Neural cell (in vitro differentiated cells): ENCODE measurements around the gene TMC6. TPM values are rescaled to one million over a fixed set of nuclear protein-coding genes. Genes with fewer than 3 reads are reported as not detected.

ENCODE experiments used
- H2AFZ ChIP-seq: fragments of 200-600, 300-800 bp; sonication (generic), shearing (Covaris generic); 2 replicates; pipeline ENCODE4 v1.6.0; 2014; ENCODE audit warnings: low read depth, mild to moderate bottlenecking, antibody characterized with exemption, low read length, moderate library complexity
- H3F3A ChIP-seq: fragments of 200-600 bp; shearing (Covaris generic); 2 replicates; pipeline ENCODE4 v1.6.1; 2016; ENCODE audit warnings: mild to moderate bottlenecking, moderate library complexity, mixed read lengths, antibody characterized with exemption, low read length; ENCODE audit not compliant: insufficient read depth, poor library complexity, severe bottlenecking
- H3K27ac ChIP-seq: fragments of 200-600, 300-800 bp; sonication (generic), shearing (Covaris generic); 2 replicates; pipeline ENCODE4 v1.5.1; 2014; ENCODE audit warnings: mild to moderate bottlenecking, low read length, moderate library complexity
- H3K27me3 ChIP-seq: fragments of 300-800, 200-600 bp; sonication (generic), shearing (Covaris generic); 2 replicates; pipeline ENCODE4 v1.6.0; 2014; ENCODE audit warnings: mild to moderate bottlenecking, low read depth, low read length, moderate library complexity; ENCODE audit not compliant: insufficient read depth
- H3K36me3 ChIP-seq: fragments of 300-800, 200-600 bp; sonication (generic), shearing (Covaris generic); 2 replicates; pipeline ENCODE4 v1.5.1; 2014; ENCODE audit warnings: mild to moderate bottlenecking, antibody characterized with exemption, low read length, moderate library complexity; ENCODE audit not compliant: insufficient read depth
- H3K4me2 ChIP-seq: fragments of 300-800, 200-600 bp; sonication (generic), shearing (Covaris generic); 2 replicates; pipeline ENCODE4 v1.6.0; 2014; ENCODE audit warnings: mild to moderate bottlenecking, low read length
- H3K4me3 ChIP-seq: fragments of 300-800, 200-600 bp; sonication (generic), shearing (Covaris generic); 2 replicates; pipeline ENCODE4 v1.5.1; 2014; ENCODE audit warnings: mild to moderate bottlenecking, low read length, moderate library complexity
- H3K79me2 ChIP-seq: fragments of 200-600 bp; shearing (Covaris generic); replicated peaks from 2 replicates; pipeline ENCODE4 v1.6.0; 2014; ENCODE audit warnings: mild to moderate bottlenecking, low read length, moderate library complexity; ENCODE audit not compliant: insufficient read depth
- H3K9ac ChIP-seq: fragments of 300-800, 200-600 bp; sonication (generic), shearing (Covaris generic); 2 replicates; pipeline ENCODE4 v1.6.1; 2016; ENCODE audit warnings: mild to moderate bottlenecking, low read length, mixed read lengths
- H3K9me2 ChIP-seq: fragments of 200-600 bp; shearing (Covaris generic); 2 replicates; pipeline ENCODE4 v1.6.1; 2016; ENCODE audit warnings: mild to moderate bottlenecking, low read length, mixed read lengths; ENCODE audit not compliant: insufficient read depth
- H3K9me3 ChIP-seq: fragments of 200-600, 300-800 bp; sonication (generic), shearing (Covaris generic); 2 replicates; pipeline ENCODE4 v1.6.1; 2016; ENCODE audit warnings: mild to moderate bottlenecking, mixed run types, low read length, moderate library complexity, mixed read lengths
- H4K20me1 ChIP-seq: fragments of 200-600 bp; shearing (Covaris generic); 2 replicates; pipeline ENCODE4 v1.6.1; 2016; ENCODE audit warnings: mild to moderate bottlenecking, mixed run types; ENCODE audit not compliant: insufficient read depth
- EP300 ChIP-seq: fragments of 450-650 bp; conservative IDR thresholded peaks from 2 replicates; pipeline ENCODE4 v1.6.1; 2014; ENCODE audit warnings: antibody characterized with exemption, mild to moderate bottlenecking, moderate library complexity; ENCODE audit not compliant: poor library complexity, severe bottlenecking
- EZH2 ChIP-seq: fragments of 200-600, 300-800 bp; shearing (Covaris generic), sonication (generic); IDR thresholded peaks from 2 replicates; pipeline ENCODE4 v1.6.1; 2014; ENCODE audit warnings: antibody characterized with exemption, low read length, borderline replicate concordance, mild to moderate bottlenecking; ENCODE audit not compliant: insufficient read depth, poor library complexity, severe bottlenecking
- MXI1 ChIP-seq: fragments of 450-650 bp; conservative IDR thresholded peaks from 2 replicates; pipeline ENCODE4 v1.6.1; 2014; ENCODE audit warnings: antibody characterized with exemption, mild to moderate bottlenecking; ENCODE audit not compliant: poor library complexity, severe bottlenecking
- POLR2AphosphoS5 ChIP-seq: IDR thresholded peaks from 2 replicates; pipeline ENCODE4 v1.6.1; 2012
- RAD21 ChIP-seq: fragments of 450-650 bp; conservative IDR thresholded peaks from 2 replicates; pipeline ENCODE4 v1.6.1; 2014; ENCODE audit warnings: antibody characterized with exemption, mild to moderate bottlenecking, moderate library complexity
- SMC3 ChIP-seq: fragments of 450-650 bp; conservative IDR thresholded peaks from 2 replicates; pipeline ENCODE4 v1.6.1; 2014; ENCODE audit warnings: antibody characterized with exemption, mild to moderate bottlenecking, moderate library complexity; ENCODE audit not compliant: poor library complexity
- TAF1 ChIP-seq: IDR thresholded peaks from 2 replicates; pipeline ENCODE4 v1.6.1; 2012; ENCODE audit warnings: low read depth
- polyA plus RNA-seq: library from polyadenylated mRNA; depleted of rRNA; stranded (reverse); fragments of >200 nt; gene quantifications from 2 replicates; pipeline ENCODE4 v1.2.3, GENCODE V29; 2014
- TF ChIP-seq, protein P1 (sequence below): fragments of 450-650 bp; IDR thresholded peaks from 2 replicates; pipeline ENCODE4 v1.5.1; 2014; ENCODE audit warnings: antibody characterized with exemption, mild to moderate bottlenecking, moderate library complexity; ENCODE audit not compliant: poor library complexity, severe bottlenecking
- TF ChIP-seq, protein P2 (sequence below): IDR thresholded peaks from 2 replicates; pipeline ENCODE4 v1.6.1; 2012; ENCODE audit warnings: borderline replicate concordance

Gene TMC6
- polyA plus RNA-seq, 1 donor from 2014 or later, result 0.16 TPM

DNA sequence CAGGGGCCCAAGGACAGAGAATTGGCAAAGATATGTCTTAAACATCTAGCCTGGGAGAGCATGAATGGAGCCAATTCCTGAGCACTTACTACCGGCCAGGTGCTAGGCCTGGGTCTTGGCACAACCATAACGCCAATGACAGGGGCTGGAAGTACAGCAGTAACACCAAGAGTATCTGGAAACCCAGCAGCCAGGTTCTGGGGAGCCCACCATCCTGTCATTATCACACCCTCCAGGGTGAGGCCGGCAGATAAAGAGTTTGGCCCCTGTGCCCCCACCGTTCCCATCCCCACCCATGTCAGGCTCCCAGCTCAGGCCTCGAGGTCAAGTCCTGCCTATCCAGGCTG is 1.5 kb upstream of the TMC6 start:
- peaks cover 54% of the 10 kb centered on the region for H3K27me3 ChIP-seq
- no peaks in the 10 kb centered on the region for H3F3A ChIP-seq
- no peak overlapping the region for H3K4me2 ChIP-seq
- H3K79me2 ChIP-seq, result no peaks in the 10 kb centered on the region
- H3K9me2 ChIP-seq, result no peaks in the 10 kb centered on the region
- no peak overlapping the region for H3K4me3 ChIP-seq
- H3K27ac ChIP-seq, result no peak overlapping the region
- H3K36me3 ChIP-seq, result no peaks in the 10 kb centered on the region
- H3K9ac ChIP-seq, result no peak overlapping the region
- no peak overlapping the region for H2AFZ ChIP-seq
- TF ChIP-seq EP300 (no peak), EZH2 (no peak), MXI1 (no peak), TAF1 (no peak), POLR2AphosphoS5 (no peak), RAD21 (no peak), SMC3 (no peak)
- TF ChIP-seq, protein P1, sequence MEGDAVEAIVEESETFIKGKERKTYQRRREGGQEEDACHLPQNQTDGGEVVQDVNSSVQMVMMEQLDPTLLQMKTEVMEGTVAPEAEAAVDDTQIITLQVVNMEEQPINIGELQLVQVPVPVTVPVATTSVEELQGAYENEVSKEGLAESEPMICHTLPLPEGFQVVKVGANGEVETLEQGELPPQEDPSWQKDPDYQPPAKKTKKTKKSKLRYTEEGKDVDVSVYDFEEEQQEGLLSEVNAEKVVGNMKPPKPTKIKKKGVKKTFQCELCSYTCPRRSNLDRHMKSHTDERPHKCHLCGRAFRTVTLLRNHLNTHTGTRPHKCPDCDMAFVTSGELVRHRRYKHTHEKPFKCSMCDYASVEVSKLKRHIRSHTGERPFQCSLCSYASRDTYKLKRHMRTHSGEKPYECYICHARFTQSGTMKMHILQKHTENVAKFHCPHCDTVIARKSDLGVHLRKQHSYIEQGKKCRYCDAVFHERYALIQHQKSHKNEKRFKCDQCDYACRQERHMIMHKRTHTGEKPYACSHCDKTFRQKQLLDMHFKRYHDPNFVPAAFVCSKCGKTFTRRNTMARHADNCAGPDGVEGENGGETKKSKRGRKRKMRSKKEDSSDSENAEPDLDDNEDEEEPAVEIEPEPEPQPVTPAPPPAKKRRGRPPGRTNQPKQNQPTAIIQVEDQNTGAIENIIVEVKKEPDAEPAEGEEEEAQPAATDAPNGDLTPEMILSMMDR, result no peak
- TF ChIP-seq, protein P2, sequence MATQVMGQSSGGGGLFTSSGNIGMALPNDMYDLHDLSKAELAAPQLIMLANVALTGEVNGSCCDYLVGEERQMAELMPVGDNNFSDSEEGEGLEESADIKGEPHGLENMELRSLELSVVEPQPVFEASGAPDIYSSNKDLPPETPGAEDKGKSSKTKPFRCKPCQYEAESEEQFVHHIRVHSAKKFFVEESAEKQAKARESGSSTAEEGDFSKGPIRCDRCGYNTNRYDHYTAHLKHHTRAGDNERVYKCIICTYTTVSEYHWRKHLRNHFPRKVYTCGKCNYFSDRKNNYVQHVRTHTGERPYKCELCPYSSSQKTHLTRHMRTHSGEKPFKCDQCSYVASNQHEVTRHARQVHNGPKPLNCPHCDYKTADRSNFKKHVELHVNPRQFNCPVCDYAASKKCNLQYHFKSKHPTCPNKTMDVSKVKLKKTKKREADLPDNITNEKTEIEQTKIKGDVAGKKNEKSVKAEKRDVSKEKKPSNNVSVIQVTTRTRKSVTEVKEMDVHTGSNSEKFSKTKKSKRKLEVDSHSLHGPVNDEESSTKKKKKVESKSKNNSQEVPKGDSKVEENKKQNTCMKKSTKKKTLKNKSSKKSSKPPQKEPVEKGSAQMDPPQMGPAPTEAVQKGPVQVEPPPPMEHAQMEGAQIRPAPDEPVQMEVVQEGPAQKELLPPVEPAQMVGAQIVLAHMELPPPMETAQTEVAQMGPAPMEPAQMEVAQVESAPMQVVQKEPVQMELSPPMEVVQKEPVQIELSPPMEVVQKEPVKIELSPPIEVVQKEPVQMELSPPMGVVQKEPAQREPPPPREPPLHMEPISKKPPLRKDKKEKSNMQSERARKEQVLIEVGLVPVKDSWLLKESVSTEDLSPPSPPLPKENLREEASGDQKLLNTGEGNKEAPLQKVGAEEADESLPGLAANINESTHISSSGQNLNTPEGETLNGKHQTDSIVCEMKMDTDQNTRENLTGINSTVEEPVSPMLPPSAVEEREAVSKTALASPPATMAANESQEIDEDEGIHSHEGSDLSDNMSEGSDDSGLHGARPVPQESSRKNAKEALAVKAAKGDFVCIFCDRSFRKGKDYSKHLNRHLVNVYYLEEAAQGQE, result no peak
- no peaks in the 10 kb centered on the region for H3K9me3 ChIP-seq
- no peaks in the 10 kb centered on the region for H4K20me1 ChIP-seq

DNA sequence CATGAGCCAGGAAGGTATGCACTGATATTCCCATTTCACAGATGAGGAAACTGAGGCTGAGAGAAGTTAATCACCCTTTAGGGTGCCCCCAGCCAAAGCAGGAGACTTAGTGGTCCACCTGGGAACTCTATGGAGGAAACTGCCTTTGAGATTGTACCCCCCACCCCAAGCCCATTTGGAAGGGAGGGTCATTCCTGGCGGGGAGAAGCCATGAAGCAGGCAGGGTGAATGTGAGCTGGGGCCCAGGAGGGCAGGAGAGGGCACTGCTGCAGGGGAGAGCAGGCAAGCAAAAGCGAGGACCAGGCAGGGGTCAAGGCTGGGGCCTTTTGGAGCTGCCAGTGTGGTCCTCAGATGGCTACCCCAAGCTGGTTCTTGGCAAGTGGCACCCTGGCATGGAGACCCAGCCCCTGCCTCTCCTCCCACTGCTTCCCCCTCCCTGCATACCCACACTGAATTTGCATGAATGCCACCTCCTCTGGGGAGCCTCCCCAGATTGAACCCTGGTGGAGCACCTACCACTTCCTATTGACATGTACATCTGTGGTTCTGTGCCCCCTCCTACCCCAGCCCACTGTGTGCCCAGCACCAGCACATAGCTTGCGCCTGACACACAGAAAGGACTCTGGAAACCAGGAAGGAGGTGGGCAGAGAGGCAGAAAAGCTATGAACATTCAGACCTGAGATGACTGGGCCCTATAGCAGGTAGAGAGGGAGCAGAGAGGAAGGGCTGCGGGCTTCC is 965 bp upstream of the TMC6 start:
- Histone ChIP-seq H3K4me2 (no peak overlapping the region), H3K4me3 (no peak overlapping the region), H3K27ac (no peak overlapping the region)

More for the DNA sequence above, 965 bp upstream of the TMC6 start:
- Histone ChIP-seq H3K9me3 (no peaks in the 10 kb centered on the region), H3K79me2 (no peaks in the 10 kb centered on the region), H2AFZ (no peak overlapping the region), H4K20me1 (no peaks in the 10 kb centered on the region), H3K27me3 (peaks cover 54% of the 10 kb centered on the region), H3K9ac (no peak overlapping the region), H3K9me2 (no peaks in the 10 kb centered on the region), H3K36me3 (no peaks in the 10 kb centered on the region), H3F3A (no peaks in the 10 kb centered on the region)
- TF ChIP-seq, protein P2, result no peak
- TF ChIP-seq POLR2AphosphoS5, result no peak
- no peak for TF ChIP-seq SMC3
- TF ChIP-seq EZH2, result no peak
- no peak for TF ChIP-seq MXI1
- no peak for TF ChIP-seq EP300
- no peak for TF ChIP-seq RAD21
- TF ChIP-seq TAF1, result no peak
- TF ChIP-seq, protein P1, result no peak
